HEK293 (cell line): Measurements from ENCODE around the gene STX11.

Experiments
- BCL11B ChIP-seq: fragments of 450-650 bp; formaldehyde crosslinking; IDR thresholded peaks from 2 replicates; pipeline ENCODE4 v1.5.1; 2016; ENCODE audit warnings: low read depth, missing biosample characterization, missing genetic modification characterization
- EGR2 ChIP-seq: fragments of 450-650 bp; formaldehyde crosslinking; IDR thresholded peaks from 2 replicates; pipeline ENCODE4 v1.5.1; 2016; ENCODE audit warnings: low read depth, missing biosample characterization, missing genetic modification characterization
- GLIS1 ChIP-seq: fragments of 450-650 bp; formaldehyde crosslinking; IDR thresholded peaks from 2 replicates; pipeline ENCODE4 v1.5.1; 2016; ENCODE audit warnings: missing biosample characterization, missing genetic modification characterization
- HOXC10 ChIP-seq: sonication (generic); formaldehyde crosslinking; IDR thresholded peaks from 2 replicates; pipeline ENCODE4 v1.8.1; 2023; ENCODE audit warnings: mild to moderate bottlenecking, missing genetic modification reagents
- KLF7 ChIP-seq: fragments of 450-650 bp; formaldehyde crosslinking; IDR thresholded peaks from 2 replicates; pipeline ENCODE4 v1.5.1; 2016; ENCODE audit warnings: missing biosample characterization, missing genetic modification characterization, borderline replicate concordance
- ZFP41 ChIP-seq: fragments of 450-650 bp; formaldehyde crosslinking; IDR thresholded peaks from 2 replicates; pipeline ENCODE4 v1.5.1; 2016; ENCODE audit warnings: missing biosample characterization, missing genetic modification characterization, borderline replicate concordance
- ZNF221 ChIP-seq: fragments of 450-650 bp; formaldehyde crosslinking; IDR thresholded peaks from 2 replicates; pipeline ENCODE4 v1.5.1; 2017; ENCODE audit warnings: missing biosample characterization, missing genetic modification characterization, borderline replicate concordance
- ZNF248 ChIP-seq: fragments of 450-650 bp; formaldehyde crosslinking; IDR thresholded peaks from 2 replicates; pipeline ENCODE4 v1.5.1; 2017; ENCODE audit warnings: missing biosample characterization, missing genetic modification characterization
- ZNF266 ChIP-seq: fragments of 450-650 bp; formaldehyde crosslinking; IDR thresholded peaks from 2 replicates; pipeline ENCODE4 v1.5.1; 2016; ENCODE audit warnings: missing biosample characterization, missing genetic modification characterization, low read depth
- ZNF324 ChIP-seq: fragments of 450-650 bp; formaldehyde crosslinking; IDR thresholded peaks from 2 replicates; pipeline ENCODE4 v1.5.1; 2016; ENCODE audit warnings: missing biosample characterization, missing genetic modification characterization
- ZNF514 ChIP-seq: fragments of 450-650 bp; formaldehyde crosslinking; IDR thresholded peaks from 2 replicates; pipeline ENCODE4 v1.5.1; 2016; ENCODE audit warnings: missing biosample characterization, missing genetic modification characterization
- ZNF560 ChIP-seq: fragments of 450-650 bp; formaldehyde crosslinking; IDR thresholded peaks from 2 replicates; pipeline ENCODE4 v1.5.1; 2017; ENCODE audit warnings: missing biosample characterization, missing genetic modification characterization, borderline replicate concordance
- ZNF621 ChIP-seq: fragments of 450-650 bp; formaldehyde crosslinking; IDR thresholded peaks from 2 replicates; pipeline ENCODE4 v1.5.1; 2017; ENCODE audit warnings: missing biosample characterization, missing genetic modification characterization
- ZNF660 ChIP-seq: fragments of 450-650 bp; IDR thresholded peaks from 2 replicates; pipeline ENCODE4 v1.5.1; 2018; ENCODE audit warnings: missing biosample characterization, mild to moderate bottlenecking, missing genetic modification characterization
- ZNF701 ChIP-seq: fragments of 450-650 bp; formaldehyde crosslinking; IDR thresholded peaks from 2 replicates; pipeline ENCODE4 v1.5.1; 2016; ENCODE audit warnings: missing biosample characterization, missing genetic modification characterization
- ZNF76 ChIP-seq: fragments of 450-650 bp; formaldehyde crosslinking; IDR thresholded peaks from 2 replicates; pipeline ENCODE4; 2016; ENCODE audit warnings: low read depth, missing biosample characterization, missing genetic modification characterization, borderline replicate concordance
- ZXDB ChIP-seq: fragments of 450-650 bp; formaldehyde crosslinking; IDR thresholded peaks from 2 replicates; pipeline ENCODE4 v1.5.1; 2016; ENCODE audit warnings: missing biosample characterization, missing genetic modification characterization
- TF ChIP-seq, protein P1 (sequence below): fragments of 450-650 bp; formaldehyde crosslinking; conservative IDR thresholded peaks from 2 replicates; pipeline ENCODE4 v1.5.1; 2016; ENCODE audit warnings: low read depth, missing biosample characterization, missing genetic modification characterization
- TF ChIP-seq, protein P2 (sequence below): fragments of 450-650 bp; formaldehyde crosslinking; IDR thresholded peaks from 2 replicates; pipeline ENCODE4 v1.5.1; 2016; ENCODE audit warnings: missing biosample characterization, missing genetic modification characterization
- TF ChIP-seq, protein P3 (sequence below): fragments of 450-650 bp; formaldehyde crosslinking; IDR thresholded peaks from 2 replicates; pipeline ENCODE4 v1.5.1; 2016; ENCODE audit warnings: missing biosample characterization, missing genetic modification characterization
- TF ChIP-seq, protein P4 (sequence below): fragments of 450-650 bp; formaldehyde crosslinking; IDR thresholded peaks from 2 replicates; pipeline ENCODE4 v1.5.1; 2017; ENCODE audit warnings: missing biosample characterization, mild to moderate bottlenecking, missing genetic modification characterization, moderate library complexity
- TF ChIP-seq, protein P5 (sequence below): fragments of 450-650 bp; formaldehyde crosslinking; IDR thresholded peaks from 2 replicates; pipeline ENCODE4; 2016; ENCODE audit warnings: missing biosample characterization, missing genetic modification characterization
- TF ChIP-seq, protein P6 (sequence below): fragments of 450-650 bp; formaldehyde crosslinking; IDR thresholded peaks from 2 replicates; pipeline ENCODE4 v1.5.1; 2016; ENCODE audit warnings: missing biosample characterization, missing genetic modification characterization
- TF ChIP-seq, protein P7 (sequence below): fragments of 450-650 bp; formaldehyde crosslinking; IDR thresholded peaks from 2 replicates; pipeline ENCODE4 v1.5.1; 2016; ENCODE audit warnings: missing biosample characterization, missing genetic modification characterization

STX11 gene

DNA sequence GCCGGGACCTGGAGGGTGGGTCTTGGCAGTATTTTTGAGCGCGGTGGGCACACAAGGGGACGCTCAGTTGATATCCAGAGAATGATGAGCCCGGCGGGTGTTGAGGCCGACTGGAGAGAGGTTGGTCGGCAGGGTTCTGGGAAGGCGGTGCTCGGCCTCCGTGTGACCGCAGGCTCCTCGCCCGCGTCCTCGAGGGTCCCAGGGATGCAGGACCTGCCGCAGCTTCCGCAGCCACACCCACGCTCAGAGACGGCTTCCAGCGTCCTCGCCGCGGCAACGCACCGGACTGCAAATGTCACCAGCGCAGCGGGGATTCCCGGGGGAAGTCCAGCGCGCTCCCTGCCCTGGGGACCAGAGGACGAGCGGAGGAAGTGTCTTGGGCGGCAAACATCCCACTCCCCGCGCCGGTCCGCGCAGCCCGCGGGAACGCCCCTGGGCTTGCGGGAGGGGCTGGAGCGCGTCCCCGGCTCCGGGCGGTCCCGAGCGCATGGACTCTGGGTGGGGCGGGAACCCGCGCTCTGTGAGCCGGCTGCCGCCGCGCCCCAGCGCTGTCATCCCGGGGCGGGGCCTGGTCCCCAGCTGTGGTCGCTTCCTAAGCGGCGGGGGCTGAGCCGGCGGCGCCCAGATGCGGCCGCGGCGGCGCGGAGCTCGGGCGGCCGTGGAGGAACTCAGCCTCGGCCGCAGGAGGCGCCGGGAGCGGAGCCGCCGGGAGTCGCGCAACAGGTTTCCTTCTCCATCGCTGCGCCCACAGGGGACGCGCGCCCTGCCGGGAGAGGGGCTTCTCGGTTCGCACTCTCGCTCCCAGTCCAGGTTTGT, at the start of gene STX11 (continued):
- TF ChIP-seq, protein P1, sequence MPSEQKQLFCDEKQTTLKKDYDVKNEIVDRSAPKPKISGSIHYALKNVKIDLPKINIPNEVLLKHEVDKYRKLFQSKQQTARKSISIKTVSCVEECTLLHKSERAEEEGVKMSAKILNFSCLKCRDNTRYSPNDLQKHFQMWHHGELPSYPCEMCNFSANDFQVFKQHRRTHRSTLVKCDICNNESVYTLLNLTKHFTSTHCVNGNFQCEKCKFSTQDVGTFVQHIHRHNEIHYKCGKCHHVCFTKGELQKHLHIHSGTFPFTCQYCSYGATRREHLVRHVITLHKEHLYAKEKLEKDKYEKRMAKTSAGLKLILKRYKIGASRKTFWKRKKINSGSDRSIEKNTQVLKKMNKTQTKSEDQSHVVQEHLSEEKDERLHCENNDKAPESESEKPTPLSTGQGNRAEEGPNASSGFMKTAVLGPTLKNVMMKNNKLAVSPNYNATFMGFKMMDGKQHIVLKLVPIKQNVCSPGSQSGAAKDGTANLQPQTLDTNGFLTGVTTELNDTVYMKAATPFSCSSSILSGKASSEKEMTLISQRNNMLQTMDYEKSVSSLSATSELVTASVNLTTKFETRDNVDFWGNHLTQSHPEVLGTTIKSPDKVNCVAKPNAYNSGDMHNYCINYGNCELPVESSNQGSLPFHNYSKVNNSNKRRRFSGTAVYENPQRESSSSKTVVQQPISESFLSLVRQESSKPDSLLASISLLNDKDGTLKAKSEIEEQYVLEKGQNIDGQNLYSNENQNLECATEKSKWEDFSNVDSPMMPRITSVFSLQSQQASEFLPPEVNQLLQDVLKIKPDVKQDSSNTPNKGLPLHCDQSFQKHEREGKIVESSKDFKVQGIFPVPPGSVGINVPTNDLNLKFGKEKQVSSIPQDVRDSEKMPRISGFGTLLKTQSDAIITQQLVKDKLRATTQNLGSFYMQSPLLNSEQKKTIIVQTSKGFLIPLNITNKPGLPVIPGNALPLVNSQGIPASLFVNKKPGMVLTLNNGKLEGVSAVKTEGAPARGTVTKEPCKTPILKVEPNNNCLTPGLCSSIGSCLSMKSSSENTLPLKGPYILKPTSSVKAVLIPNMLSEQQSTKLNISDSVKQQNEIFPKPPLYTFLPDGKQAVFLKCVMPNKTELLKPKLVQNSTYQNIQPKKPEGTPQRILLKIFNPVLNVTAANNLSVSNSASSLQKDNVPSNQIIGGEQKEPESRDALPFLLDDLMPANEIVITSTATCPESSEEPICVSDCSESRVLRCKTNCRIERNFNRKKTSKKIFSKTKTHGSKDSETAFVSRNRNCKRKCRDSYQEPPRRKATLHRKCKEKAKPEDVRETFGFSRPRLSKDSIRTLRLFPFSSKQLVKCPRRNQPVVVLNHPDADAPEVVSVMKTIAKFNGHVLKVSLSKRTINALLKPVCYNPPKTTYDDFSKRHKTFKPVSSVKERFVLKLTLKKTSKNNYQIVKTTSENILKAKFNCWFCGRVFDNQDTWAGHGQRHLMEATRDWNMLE (tag by site-specific recombination): no peak
- peak; percentile 71 for TF ChIP-seq GLIS1
- TF ChIP-seq ZNF266: no peak
- TF ChIP-seq ZFP41 (tag by site-specific recombination): no peak
- TF ChIP-seq ZNF514 (tag by site-specific recombination): no peak
- TF ChIP-seq ZNF560 (tag by site-specific recombination): no peak
- TF ChIP-seq, protein P2, sequence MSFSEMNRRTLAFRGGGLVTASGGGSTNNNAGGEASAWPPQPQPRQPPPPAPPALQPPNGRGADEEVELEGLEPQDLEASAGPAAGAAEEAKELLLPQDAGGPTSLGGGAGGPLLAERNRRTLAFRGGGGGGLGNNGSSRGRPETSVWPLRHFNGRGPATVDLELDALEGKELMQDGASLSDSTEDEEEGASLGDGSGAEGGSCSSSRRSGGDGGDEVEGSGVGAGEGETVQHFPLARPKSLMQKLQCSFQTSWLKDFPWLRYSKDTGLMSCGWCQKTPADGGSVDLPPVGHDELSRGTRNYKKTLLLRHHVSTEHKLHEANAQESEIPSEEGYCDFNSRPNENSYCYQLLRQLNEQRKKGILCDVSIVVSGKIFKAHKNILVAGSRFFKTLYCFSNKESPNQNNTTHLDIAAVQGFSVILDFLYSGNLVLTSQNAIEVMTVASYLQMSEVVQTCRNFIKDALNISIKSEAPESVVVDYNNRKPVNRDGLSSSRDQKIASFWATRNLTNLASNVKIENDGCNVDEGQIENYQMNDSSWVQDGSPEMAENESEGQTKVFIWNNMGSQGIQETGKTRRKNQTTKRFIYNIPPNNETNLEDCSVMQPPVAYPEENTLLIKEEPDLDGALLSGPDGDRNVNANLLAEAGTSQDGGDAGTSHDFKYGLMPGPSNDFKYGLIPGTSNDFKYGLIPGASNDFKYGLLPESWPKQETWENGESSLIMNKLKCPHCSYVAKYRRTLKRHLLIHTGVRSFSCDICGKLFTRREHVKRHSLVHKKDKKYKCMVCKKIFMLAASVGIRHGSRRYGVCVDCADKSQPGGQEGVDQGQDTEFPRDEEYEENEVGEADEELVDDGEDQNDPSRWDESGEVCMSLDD (tag by site-specific recombination): no peak
- TF ChIP-seq ZNF660 (tag by site-specific recombination): peak; percentile 70; the same call in 1 of the 2 replicates
- TF ChIP-seq ZNF221 (tag by site-specific recombination): no peak
- 0 out of 2 replicates have a peak, but pooled peaks have one; percentile 32 for TF ChIP-seq ZNF324 (tag by site-specific recombination)
- TF ChIP-seq BCL11B (tag by site-specific recombination): peak; percentile 78; the same call in 1 of the 2 replicates
- TF ChIP-seq, protein P3, sequence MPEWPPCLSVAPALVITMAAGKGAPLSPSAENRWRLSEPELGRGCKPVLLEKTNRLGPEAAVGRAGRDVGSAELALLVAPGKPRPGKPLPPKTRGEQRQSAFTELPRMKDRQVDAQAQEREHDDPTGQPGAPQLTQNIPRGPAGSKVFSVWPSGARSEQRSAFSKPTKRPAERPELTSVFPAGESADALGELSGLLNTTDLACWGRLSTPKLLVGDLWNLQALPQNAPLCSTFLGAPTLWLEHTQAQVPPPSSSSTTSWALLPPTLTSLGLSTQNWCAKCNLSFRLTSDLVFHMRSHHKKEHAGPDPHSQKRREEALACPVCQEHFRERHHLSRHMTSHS (tag by site-specific recombination): no peak
- TF ChIP-seq KLF7 (tag by site-specific recombination): peak; percentile 94
- TF ChIP-seq, protein P4, sequence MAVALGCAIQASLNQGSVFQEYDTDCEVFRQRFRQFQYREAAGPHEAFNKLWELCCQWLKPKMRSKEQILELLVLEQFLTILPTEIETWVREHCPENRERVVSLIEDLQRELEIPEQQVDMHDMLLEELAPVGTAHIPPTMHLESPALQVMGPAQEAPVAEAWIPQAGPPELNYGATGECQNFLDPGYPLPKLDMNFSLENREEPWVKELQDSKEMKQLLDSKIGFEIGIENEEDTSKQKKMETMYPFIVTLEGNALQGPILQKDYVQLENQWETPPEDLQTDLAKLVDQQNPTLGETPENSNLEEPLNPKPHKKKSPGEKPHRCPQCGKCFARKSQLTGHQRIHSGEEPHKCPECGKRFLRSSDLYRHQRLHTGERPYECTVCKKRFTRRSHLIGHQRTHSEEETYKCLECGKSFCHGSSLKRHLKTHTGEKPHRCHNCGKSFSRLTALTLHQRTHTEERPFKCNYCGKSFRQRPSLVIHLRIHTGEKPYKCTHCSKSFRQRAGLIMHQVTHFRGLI (tag by site-specific recombination): no peak; the same call in none of the 2 replicates
- no peak; the same call in 1 of the 2 replicates for TF ChIP-seq ZNF76 (tag by site-specific recombination)
- no peak for TF ChIP-seq ZNF248
- TF ChIP-seq, protein P5, sequence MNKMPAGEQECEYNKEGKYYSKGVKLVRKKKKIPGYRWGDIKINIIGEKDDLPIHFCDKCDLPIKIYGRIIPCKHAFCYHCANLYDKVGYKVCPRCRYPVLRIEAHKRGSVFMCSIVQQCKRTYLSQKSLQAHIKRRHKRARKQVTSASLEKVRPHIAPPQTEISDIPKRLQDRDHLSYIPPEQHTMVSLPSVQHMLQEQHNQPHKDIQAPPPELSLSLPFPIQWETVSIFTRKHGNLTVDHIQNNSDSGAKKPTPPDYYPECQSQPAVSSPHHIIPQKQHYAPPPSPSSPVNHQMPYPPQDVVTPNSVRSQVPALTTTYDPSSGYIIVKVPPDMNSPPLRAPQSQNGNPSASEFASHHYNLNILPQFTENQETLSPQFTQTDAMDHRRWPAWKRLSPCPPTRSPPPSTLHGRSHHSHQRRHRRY: 0 out of 2 replicates have a peak, but pooled peaks have one; percentile 26
- peak; percentile 72 for TF ChIP-seq ZXDB (tag by site-specific recombination)
- peak; percentile 88 for TF ChIP-seq EGR2
- TF ChIP-seq, protein P6, sequence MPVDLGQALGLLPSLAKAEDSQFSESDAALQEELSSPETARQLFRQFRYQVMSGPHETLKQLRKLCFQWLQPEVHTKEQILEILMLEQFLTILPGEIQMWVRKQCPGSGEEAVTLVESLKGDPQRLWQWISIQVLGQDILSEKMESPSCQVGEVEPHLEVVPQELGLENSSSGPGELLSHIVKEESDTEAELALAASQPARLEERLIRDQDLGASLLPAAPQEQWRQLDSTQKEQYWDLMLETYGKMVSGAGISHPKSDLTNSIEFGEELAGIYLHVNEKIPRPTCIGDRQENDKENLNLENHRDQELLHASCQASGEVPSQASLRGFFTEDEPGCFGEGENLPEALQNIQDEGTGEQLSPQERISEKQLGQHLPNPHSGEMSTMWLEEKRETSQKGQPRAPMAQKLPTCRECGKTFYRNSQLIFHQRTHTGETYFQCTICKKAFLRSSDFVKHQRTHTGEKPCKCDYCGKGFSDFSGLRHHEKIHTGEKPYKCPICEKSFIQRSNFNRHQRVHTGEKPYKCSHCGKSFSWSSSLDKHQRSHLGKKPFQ: no peak
- no peak for TF ChIP-seq ZNF621 (tag by site-specific recombination)
- TF ChIP-seq, protein P7, sequence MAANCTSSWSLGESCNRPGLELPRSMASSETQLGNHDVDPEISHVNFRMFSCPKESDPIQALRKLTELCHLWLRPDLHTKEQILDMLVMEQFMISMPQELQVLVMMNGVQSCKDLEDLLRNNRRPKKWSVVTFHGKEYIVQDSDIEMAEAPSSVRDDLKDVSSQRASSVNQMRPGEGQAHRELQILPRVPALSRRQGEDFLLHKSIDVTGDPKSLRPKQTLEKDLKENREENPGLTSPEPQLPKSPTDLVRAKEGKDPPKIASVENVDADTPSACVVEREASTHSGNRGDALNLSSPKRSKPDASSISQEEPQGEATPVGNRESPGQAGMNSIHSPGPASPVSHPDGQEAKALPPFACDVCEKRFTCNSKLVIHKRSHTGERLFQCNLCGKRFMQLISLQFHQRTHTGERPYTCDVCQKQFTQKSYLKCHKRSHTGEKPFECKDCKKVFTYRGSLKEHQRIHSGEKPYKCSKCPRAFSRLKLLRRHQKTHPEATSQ: peak; percentile 47; the same call in 1 of the 2 replicates
- TF ChIP-seq HOXC10: peak; percentile 88
- no peak for TF ChIP-seq ZNF701 (tag by site-specific recombination)
